Endodermal cell (in vitro differentiated cells): Measurements from ENCODE around the gene TRMT5. TPM values are rescaled to one million over a fixed set of nuclear protein-coding genes. Genes with fewer than 3 reads are reported as not detected.

ENCODE experiments used
- DNase-seq: peaks from one replicate; pipeline ENCODE4 v3.0.0-alpha.2; 2017
- H3K27ac ChIP-seq: 2 replicates; pipeline ENCODE4 v1.5.1; 2013; ENCODE audit warnings: mild to moderate bottlenecking, low read depth, low read length, moderate library complexity
- H3K27me3 ChIP-seq: 2 replicates; pipeline ENCODE4 v1.6.1; 2013; ENCODE audit warnings: mild to moderate bottlenecking, low read length, moderate library complexity; ENCODE audit not compliant: insufficient read depth, control insufficient read depth, poor library complexity, severe bottlenecking
- H3K36me3 ChIP-seq: 2 replicates; pipeline ENCODE4 v1.7.0; 2013; ENCODE audit warnings: mild to moderate bottlenecking, low read length, moderate library complexity; ENCODE audit not compliant: control insufficient read depth, insufficient read depth
- H3K4me1 ChIP-seq: one replicate; pipeline ENCODE4 v1.7.0; 2013; ENCODE audit warnings: low read length; ENCODE audit not compliant: control insufficient read depth, insufficient read depth
- H3K4me3 ChIP-seq: 2 replicates; pipeline ENCODE4 v1.5.1; 2013; ENCODE audit warnings: mild to moderate bottlenecking, low read length, moderate library complexity
- H3K9ac ChIP-seq: 2 replicates; pipeline ENCODE4 v1.6.1; 2013; ENCODE audit warnings: mild to moderate bottlenecking, low read length, moderate library complexity; ENCODE audit not compliant: poor library complexity, severe bottlenecking; ENCODE audit errors: extremely low read depth
- H3K9me3 ChIP-seq: 2 replicates; pipeline ENCODE4 v1.6.1; 2013; ENCODE audit warnings: mild to moderate bottlenecking, low read length, moderate library complexity; ENCODE audit not compliant: control insufficient read depth
- H3K27ac Mint-ChIP-seq: 2 replicates; pipeline ENCODE4 v1.8.0; 2020; ENCODE audit warnings: mixed read lengths
- H3K27me3 Mint-ChIP-seq: 2 replicates; pipeline ENCODE4 v1.8.0; 2021; ENCODE audit warnings: mild to moderate bottlenecking, mixed read lengths; ENCODE audit not compliant: insufficient read depth
- H3K36me3 Mint-ChIP-seq: 2 replicates; pipeline ENCODE4 v1.8.0; 2020; ENCODE audit warnings: low read depth, mixed read lengths
- H3K4me1 Mint-ChIP-seq: 2 replicates; pipeline ENCODE4 v1.8.0; 2020; ENCODE audit warnings: mixed read lengths
- H3K4me3 Mint-ChIP-seq: 2 replicates; pipeline ENCODE4 v1.8.0; 2020; ENCODE audit warnings: mild to moderate bottlenecking, moderate library complexity, mixed read lengths
- H3K9me3 Mint-ChIP-seq: 2 replicates; pipeline ENCODE4 v1.8.0; 2020; ENCODE audit warnings: mild to moderate bottlenecking, mixed read lengths
- WGBS, 2 experiments: methylation state at CpG; one replicate each; pipeline versions ENCODE4 v1.1.5 to v1.1.7; 2013; ENCODE audit warnings: missing lambda C conversion rate in 2 of 2, mixed read lengths in 1 of 2; ENCODE audit not compliant: insufficient coverage in 1 of 2, insufficient read length in 1 of 2; 5-methylcytosine and 5-hydroxymethylcytosine counted together
- total RNA-seq, 2 donors: library from RNA; stranded (reverse); fragmentation: NEBNext Ultra II Directional in 1 of 2; extraction: Animal tissue kit (Norgen Biotek cat#: 25700) in 1 of 2; gene quantifications; 2 replicates in 1 of 2; 3 replicates in 1 of 2; pipeline ENCODE4 v1.2.1, GENCODE V29; 2021
- TF ChIP-seq, protein P1 (sequence below): fragments of 200-600 bp; sonication (generic); conservative IDR thresholded peaks from 2 replicates; pipeline ENCODE4 v1.5.0; 2021; ENCODE audit warnings: antibody characterized with exemption, mild to moderate bottlenecking

Gene TRMT5
- total RNA-seq, 2 donors from 2014 or later: 18.4 to 19.8 TPM

DNA sequence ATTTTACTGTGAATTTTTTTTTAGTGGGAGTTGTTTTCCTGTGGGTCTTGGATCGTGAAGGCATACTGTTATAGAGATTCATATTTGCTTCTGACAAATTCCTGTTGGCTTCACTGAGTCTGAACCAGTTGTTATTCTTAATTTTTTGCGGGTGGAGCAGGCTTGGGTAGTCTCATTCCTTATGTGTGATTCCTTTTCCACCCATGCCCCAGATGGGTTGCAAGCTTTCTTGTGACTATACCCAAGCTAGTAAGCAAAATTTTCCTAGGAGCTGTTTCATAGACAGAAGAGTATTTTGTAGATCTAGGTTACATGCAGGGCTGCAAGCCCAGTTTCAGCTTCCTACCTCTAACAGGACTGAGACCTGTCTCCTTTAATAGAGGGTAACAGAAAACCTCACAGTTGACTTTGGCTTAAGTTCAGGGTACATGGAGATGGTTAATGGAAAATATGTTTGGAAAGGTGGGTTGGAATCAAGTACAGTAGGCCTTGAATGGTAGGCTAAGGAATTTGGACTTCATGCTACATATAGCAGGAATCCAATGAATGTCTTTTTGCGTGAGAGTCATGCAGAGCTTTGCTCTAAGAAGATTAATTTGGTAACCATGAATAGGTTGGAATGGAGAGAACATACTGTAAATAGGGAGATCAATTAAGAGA is 29.0 kb downstream of the TRMT5 start:
- Mint-ChIP-seq H3K36me3 (peaks cover 15% of the 10 kb centered on the region), H3K27me3 (no peaks in the 10 kb centered on the region), H3K27ac (no peak overlapping the region), H3K9me3 (peaks cover 23% of the 10 kb centered on the region), H3K4me1 (no peaks in the 10 kb centered on the region), H3K4me3 (no peak overlapping the region)
- TF ChIP-seq, protein P1, sequence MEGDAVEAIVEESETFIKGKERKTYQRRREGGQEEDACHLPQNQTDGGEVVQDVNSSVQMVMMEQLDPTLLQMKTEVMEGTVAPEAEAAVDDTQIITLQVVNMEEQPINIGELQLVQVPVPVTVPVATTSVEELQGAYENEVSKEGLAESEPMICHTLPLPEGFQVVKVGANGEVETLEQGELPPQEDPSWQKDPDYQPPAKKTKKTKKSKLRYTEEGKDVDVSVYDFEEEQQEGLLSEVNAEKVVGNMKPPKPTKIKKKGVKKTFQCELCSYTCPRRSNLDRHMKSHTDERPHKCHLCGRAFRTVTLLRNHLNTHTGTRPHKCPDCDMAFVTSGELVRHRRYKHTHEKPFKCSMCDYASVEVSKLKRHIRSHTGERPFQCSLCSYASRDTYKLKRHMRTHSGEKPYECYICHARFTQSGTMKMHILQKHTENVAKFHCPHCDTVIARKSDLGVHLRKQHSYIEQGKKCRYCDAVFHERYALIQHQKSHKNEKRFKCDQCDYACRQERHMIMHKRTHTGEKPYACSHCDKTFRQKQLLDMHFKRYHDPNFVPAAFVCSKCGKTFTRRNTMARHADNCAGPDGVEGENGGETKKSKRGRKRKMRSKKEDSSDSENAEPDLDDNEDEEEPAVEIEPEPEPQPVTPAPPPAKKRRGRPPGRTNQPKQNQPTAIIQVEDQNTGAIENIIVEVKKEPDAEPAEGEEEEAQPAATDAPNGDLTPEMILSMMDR: no peak
- no peak overlapping the region for H3K27ac ChIP-seq
- no peak overlapping the region for H3K4me3 ChIP-seq
- no peaks in the 10 kb centered on the region for H3K4me1 ChIP-seq
- H3K27me3 ChIP-seq: no peaks in the 10 kb centered on the region
- no peaks in the 10 kb centered on the region for H3K36me3 ChIP-seq
- DNase-seq: no peak
- 95 to 100% methylated on average over 1 to 2 of the region's 3 CpGs for WGBS, 2 experiments
- no peak overlapping the region for H3K9ac ChIP-seq
- peaks cover 33% of the 10 kb centered on the region for H3K9me3 ChIP-seq

DNA sequence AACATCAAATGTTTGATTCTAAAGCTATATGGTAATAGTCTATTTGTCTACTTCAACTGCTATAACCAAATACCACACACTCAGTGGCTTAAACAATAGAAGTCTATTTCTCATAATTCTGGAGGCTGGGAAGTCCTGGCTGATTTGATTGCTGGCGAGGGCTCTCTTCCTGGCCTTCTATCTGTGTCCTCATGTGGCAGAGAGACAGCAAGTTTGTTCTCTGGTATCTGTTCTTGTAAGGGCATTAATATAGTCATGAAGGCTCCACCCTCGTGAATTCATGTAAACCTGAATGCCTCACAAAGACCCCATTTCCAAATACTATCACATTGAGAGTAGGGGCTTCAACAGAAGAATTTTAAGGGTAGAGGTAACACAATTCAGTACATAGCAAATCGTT is 34.1 kb downstream of the TRMT5 start:
- Histone ChIP-seq H3K9ac (no peak overlapping the region), H3K9me3 (no peaks in the 10 kb centered on the region), H3K4me3 (no peak overlapping the region), H3K27me3 (no peaks in the 10 kb centered on the region), H3K4me1 (no peaks in the 10 kb centered on the region), H3K27ac (no peak overlapping the region), H3K36me3 (no peaks in the 10 kb centered on the region)
- TF ChIP-seq, protein P1: no peak
- DNase-seq: no peak
- 91% methylated on average over 3 of the region's 3 CpGs; no CpG with 5 or more reads in 1 of the 2 experiments for WGBS, 2 experiments
- Mint-ChIP-seq H3K36me3 (no peaks in the 10 kb centered on the region), H3K4me1 (peaks cover 10% of the 10 kb centered on the region), H3K4me3 (no peak overlapping the region), H3K27ac (no peak overlapping the region), H3K9me3 (no peaks in the 10 kb centered on the region), H3K27me3 (no peaks in the 10 kb centered on the region)

DNA sequence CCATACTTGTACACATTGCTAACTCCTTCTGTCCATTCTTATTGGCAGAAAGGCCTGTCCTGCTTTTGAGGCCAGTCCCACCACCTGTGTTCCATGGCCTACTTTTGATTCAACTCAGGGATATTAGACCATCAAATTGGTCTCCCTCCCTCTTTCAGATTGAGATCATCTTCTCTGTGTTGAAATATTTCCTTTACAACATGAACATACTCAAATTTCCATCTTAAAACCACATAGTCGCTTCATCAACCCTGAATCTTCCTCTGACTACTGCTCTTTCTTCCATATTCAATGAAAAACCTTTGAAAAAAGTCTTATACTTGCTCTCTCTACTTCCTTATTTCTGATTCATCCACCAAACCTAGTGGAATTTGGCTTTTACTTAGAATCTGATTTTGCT is 34.9 kb downstream of the TRMT5 start:
- no peaks in the 10 kb centered on the region for H3K4me1 ChIP-seq
- no peaks in the 10 kb centered on the region for H3K27me3 ChIP-seq
- WGBS, 2 experiments: 94 to 100% methylated on average over 1 of the region's 1 CpG
- no peak overlapping the region for H3K4me3 ChIP-seq
- TF ChIP-seq, protein P1: no peak
- H3K27ac ChIP-seq: no peak overlapping the region
- H3K36me3 ChIP-seq: no peaks in the 10 kb centered on the region
- no peak for DNase-seq
- Mint-ChIP-seq H3K27me3 (no peaks in the 10 kb centered on the region), H3K4me1 (peaks cover 10% of the 10 kb centered on the region), H3K9me3 (no peaks in the 10 kb centered on the region), H3K27ac (no peak overlapping the region), H3K36me3 (no peaks in the 10 kb centered on the region), H3K4me3 (no peak overlapping the region)
- H3K9me3 ChIP-seq: no peaks in the 10 kb centered on the region
- no peak overlapping the region for H3K9ac ChIP-seq
